NCI-H1694 treated with DMSO at 0.1 percent for 48 hours (cell line): ENCODE measurements around the gene ERC2.

Source experiments
- DNase-seq: peaks from one replicate; lab custom pipeline; 2025; lab: John Stamatoyannopoulos, UW

Gene ERC2

DNA sequence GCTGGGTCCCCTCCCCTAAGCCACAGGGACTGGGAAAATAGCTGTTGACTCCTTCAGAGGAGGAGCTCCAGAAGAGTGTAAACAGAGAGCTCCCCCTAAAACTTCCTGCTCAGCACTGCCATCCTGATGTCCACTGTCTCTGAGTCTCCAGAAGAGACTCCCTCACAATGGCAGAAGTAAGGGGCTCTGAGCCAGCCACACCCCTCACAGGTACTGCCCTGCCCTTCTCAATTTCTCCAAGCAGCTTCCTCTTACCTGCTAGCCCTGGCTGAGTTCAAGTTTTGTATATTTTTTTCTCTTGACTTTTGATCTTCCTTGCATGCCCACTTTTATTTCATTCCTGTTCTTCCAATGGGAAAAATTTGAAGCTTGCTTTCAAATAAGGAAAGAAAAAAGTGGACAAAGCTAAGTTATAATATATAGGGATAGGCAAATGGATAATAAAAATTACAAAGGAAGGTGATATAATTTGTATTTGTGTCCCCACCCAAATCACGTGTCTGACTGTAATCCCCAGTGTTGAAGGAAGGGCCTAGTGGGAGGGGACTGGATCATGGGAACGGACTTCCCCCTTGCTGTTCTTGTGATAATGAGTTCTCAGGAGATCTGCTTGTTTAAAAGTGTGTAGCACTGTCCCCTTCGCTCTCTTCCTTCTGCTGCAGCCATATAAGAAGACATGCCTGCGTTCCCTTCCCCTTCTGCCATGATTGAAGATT is 539.0 kb downstream of the ERC2 start:
- no peak for DNase-seq

DNA sequence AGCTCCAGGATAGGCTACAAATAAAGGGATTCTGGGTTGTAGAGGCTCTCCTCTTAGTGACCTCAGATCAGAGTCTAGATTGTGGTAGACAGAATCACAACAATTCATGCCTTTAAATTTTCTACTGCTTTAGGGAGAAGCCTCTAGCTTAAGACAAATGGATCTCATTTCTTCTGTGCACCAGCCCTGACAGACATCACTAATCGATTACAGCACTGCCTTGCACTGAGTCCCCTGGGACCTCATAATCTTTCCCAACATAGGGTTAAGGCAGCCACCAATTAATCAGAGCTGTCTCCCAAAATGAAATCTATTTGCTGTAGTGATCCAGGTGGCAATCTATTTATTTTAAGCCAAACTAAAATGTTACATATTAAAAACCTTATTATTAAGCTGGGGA is 544.6 kb downstream of the ERC2 start:
- DNase-seq = no peak

DNA sequence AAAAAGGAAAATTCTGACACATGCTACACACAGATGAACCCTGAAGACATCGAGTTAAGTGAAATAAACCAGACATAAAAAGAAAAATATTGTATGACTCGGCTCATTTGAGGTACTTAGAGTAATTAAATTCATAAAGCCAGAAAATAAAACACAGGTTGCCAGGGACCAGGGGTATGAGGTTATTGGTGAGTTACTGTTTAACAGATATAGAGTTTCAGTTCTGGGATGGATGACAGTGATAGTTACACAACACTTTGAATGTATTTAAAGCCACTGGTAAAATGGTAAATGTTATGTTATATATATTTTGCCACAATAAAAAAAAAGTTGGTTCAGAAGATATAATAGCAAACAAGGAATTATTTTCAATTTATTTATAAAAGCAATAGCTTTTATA is 545.1 kb downstream of the ERC2 start:
- no peak for DNase-seq

DNA sequence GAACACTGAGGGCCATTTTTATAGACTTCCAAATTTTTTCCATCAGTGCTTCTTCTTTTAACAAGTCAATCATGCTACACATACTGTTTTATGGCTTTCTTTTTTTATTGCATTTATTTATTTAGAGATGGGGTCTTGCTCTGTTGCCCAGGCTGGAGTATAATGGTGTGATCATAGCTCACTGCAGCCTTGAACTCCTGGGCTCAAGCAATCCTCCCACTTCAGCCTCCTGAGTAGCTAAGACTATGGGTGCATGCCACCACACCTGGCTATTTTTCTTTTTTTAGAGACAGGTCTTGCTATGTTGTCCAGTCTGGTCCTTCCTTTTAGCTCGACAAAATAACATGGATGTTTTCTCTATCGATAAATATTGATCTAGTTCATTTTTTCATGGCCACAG is 555.4 kb downstream of the ERC2 start:
- no peak for DNase-seq

DNA sequence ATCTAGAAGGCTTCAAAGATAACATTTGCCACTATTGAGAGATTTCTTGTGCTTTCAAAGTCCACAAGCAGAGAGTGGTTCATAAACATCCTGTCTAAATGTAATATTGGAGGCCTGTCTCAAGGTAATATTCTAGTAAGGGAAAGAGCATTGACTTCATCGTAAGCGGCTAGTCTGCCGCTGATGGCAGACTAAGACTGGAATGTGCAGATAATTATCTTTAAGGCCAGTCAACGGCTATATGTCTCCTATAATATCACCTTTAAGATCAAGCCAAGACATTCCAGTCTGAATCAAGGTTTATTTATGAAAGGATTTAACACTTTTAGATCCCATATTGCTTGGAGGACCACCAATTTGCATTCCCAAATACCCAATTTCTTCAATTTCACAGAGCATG is 557.0 kb downstream of the ERC2 start:
- DNase-seq = no peak

DNA sequence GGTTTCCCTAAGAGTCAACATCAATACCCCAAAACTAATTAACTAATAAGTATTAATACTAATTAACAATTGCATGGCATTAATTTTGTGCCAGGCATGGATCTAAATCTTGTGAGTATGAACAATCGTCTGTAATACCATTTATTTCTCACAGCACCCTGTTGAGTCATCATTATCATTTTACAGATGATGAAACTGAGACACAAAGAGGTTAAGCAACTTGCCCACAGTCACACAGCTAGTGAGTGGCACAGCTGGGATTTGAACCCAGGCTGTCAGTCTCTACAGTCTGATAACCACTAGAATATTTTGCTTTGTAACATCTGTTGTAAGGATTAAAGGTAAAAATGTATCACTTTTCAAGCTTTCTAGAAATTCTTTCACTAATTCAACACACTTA is 557.7 kb downstream of the ERC2 start:
- DNase-seq = no peak

DNA sequence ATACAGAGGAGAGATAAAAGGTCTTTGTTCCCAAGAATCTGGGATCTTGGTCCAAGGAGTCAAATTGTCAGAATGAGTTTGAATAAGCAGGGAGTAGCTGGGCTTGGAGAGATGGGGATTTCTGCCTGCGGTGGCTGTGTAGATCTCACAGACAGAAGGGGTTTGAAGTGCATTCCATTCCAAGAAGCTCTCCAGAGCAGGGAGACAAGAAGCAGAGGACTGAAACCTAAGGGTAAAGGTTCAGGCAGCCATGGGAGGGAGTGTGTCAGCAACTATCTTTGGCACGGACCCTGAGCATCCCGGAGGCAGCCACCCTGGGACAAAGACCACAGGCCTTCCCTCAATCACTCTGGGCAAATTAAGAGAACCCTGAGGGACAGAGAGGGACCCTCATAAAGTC is 558.9 kb downstream of the ERC2 start:
- DNase-seq = no peak

DNA sequence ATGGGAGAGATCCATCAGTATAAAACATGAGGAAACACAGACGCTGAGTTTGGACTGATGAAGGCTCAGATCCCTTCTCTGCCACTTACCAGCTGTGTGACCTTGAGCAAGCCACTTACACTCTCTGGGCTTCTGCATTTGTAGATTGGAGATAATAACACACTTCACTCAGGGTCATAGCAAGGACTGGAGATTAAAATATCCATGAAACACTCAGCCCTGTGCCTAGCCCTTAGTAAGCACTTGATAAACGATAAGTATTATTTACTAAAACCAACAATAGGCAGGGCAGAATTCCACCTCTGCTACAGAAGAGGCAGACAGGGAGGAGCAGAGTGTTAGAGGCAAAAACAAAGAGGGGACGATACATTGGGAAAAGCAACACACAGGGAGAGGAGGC is 560.7 kb downstream of the ERC2 start:
- no peak for DNase-seq

DNA sequence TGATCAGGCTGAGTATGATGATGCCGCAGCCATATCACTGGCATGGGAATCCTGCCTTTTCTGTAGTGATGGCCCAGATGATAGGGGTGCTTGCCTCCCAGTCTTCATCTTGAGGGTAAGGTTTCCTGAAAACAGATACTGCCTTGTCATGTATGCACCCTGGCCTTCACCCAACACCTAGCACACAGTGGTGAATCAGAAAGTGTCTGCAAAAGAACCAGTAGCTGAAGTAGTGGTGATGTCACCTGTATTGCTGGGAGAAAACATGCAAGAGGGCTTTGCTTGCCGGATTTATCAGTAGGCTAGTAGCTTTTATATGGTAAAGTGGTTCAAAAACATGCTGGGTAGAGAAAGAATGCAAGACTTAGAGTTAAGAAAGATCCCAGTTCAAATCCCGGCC is 561.4 kb downstream of the ERC2 start:
- DNase-seq = no peak

DNA sequence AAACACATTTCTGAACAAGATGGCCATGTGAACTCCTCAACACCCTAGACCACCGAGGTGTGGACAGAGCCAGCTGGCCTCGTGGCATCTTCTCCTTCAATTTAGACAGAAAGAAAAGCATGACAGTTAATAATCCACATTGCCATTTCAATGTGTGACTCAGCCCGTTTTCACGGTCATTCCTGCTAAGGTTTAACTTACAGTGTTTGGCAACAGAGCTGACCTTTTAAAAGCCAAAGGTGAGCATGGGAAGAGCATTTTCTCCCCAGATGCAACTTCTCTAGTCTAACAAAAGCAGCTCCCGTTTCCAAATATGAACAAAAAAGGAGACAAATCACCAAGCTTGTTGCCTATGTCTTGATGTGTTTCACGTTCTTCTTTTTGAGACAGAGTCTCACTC is 563.6 kb downstream of the ERC2 start:
- DNase-seq = no peak

DNA sequence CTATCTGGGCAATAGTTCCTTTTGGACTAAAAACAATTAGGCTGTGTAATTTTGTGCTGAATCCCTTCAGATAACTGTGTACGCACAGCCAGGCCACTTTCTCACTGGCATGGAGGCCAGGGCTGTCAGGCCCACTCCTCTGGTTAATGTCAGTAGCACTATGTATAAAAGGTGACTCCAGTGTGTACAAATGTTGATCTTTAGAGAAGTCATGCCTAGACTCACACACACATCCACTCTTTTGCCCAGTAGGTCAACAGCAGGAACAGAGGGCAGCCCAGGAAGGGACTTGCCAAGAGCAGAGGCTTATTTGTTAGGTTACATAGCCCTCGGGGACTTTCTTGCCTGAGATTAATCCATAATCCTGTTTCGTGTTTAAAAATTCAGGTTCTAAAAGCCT is 564.6 kb downstream of the ERC2 start:
- DNase-seq = no peak

DNA sequence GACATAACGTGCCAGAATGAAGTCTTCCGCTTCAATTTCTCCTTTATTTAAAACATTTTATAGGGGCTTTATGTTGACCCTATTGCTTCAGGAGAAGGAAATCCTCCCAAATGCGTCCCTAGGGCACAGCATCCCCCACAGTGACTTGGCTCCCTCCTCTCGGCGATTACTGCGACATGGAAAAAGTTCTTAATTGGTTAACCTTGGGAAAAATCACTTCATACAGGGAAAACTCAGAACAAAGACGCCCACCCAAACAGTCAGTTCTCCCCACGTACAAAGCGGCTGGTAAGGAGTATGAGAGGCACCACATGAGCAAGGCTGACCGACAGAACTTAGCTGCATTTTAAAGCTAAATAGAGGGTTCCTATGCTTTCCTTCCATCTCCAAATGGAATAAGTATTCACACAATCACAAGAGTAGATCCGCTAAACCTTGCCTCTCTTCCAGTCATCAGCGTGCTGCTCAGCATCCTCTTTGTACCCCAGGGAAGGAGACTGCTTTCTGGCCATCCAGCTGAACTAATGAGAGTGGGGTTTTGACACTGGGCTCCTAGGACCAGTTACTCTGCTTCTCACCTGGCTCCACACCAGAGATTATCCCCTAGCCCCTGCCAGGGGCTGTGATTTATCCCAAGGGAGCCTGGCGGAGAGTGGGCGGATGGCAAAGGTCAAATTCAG is 565.9 kb downstream of the ERC2 start:
- DNase-seq = no peak

DNA sequence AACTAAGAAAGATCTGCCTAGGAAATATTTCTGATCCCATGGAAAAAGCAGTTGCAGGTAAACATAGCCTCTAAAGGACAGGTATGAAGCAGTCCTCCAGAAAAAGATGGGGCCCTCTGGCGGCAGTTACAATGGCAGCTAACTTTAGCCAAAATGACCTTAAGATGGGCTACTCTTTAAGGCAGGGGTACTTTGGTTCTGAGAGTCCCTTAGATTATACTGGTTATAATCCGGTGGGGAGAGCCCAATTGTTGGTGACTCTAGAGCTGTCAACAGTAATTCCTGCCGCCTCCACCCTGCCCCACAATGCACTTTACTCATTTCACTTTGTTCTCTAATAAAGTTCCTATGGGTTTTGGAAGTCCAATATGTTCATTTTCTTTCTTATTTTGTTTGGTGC is 568.4 kb downstream of the ERC2 start:
- no peak for DNase-seq

DNA sequence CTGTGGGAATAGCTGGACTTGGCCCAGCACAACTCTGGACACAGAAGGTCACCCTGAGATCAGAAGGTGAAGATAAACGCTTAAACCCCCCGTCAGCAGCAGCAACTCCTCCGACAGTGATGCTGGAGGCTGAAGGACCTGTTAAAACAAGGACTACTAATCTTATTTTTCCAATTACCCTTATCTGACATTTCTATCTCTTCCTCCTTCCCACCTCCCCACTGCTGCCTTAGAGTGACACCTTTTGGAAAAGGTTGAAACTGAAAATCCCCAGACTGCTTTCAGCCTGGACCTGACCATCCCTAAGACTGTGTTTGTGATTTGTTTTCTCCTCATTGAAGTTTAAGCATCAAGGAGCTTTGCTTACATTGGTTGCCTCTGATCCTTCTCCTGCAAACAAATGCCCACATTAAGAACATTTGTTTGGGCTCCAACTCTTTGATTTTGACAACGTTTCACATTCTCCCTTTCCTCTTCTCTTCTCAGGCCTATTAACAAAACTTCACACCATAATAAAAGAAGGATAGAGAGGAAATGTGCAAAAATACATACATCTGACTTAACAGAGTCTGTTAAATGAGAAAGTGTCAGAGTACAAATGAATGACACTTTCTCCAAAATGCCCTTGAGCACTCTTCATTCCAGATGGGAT is 570.6 kb downstream of the ERC2 start:
- no peak for DNase-seq

DNA sequence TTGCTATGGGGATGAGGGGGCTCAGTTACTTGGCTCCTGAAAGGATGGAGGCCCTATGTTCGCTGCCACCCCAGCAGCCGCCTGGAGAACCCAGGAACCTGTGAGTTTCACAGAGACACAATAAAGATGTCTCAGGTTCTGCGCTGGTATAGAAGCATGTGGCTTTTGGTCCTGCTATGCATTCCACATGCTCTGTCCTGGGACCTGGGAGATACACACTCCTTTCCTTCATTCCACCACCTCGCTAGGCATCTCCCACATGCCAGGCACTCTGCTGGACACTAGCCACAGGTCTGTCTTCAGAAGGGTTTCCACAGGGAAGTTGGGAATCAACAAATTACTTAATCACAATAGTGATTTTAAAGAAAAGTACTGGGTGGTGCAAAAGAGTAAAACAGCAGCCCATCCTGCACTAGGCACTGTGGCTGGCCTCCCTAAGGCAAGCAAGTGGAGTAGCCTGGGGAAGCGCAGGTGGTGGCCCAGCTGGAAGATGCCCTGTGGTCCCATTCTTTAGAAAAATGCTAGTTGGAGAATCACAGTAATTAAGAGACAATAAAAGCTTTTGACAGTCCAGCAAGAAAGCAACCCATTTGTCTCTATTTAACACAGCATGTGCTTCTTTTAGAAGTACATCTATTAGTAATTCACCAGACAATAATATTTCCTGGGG is 572.2 kb downstream of the ERC2 start:
- DNase-seq = no peak

DNA sequence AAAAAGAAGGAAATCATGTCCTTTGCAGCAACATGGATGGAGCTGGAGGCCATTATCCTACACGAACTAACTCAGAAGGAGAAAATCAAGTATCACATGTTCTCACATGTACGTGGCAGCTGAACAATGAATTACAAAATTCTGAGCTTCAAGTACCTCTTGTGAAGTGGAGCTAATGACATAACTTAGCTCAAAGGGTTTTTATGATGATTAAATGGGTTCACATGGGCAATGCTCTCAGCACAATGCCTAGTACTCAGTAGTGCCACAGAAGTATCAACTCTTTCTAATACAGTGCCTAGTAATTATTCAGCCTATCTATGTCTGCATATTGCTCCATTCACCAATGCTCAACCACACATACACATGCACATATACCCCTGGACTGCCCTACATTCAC is 573.7 kb downstream of the ERC2 start:
- no peak for DNase-seq

DNA sequence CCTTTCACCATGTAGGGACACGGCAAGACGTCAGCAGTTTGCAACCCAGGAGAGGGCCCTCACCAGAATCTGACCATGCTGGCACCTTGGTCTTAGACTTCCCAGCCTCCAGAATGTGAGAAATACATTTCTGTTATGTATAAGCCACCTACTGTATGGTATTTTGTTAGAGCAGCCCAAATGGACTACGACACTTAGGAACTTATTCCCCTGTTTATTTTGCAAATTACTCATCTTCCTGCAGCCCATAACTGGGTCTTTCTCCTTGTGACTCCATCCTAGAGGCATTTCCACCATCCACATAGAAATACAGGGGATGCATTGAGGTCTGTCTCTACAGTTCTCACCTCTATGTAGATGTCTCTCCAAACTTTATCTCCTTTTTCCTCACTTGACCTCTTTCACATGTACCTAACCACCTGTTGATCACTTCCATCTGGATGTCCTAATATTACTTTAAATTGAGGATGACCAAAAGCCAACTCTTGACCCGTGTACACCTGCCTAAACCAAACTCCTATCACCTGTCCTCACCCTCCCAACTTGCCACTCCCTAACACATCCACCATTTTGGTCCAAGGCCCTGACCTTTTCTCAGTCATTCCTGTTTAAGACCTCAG is 575.1 kb downstream of the ERC2 start:
- DNase-seq = no peak

DNA sequence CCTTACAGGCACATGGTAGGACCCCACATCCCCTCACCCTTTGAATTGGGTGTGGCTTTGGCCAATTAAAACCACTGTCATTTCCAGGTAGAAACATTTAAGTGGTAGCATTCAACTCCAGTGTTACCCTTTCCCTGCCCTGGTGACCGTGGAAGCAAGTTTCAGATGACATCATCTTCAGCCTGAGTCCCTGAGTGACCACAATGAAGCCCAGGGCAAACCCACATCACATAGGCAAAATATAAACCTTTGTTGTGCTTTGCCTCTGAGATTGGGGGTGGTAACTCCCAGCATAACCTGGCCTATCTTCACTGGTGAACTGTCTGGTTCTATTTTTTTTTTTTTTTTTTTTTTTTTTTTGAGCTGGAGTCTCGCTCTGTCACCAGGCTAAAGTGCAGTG is 577.2 kb downstream of the ERC2 start:
- no peak for DNase-seq

DNA sequence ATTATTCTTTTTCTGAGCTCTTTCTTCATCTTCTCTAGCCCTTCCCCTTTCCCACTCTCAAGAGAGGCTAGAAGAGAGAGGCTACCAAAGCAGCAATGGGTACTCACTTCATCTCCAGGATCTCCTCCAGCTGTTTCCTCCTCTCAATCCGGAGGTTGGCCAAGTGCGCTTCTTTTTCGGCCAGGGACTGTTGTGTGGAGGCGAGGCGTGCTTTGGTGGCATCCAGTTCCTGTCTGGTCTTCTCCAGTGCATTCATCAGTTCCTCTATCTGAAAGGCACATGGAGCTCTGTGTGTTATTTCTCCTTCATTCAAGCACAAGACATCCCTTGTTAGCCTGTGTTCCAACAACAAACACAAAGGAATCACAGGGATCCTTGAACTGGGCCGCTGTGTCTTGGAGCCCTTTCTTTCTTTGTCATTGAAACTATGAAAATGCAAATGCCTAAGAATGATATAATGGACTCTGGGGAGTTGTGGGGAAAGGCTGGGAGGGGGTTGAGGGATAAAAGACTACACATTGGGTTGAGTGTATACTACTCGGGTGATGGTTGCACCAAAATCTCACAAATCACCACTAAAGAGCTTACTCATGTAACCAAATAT is 579.9 kb downstream of the ERC2 start:
- DNase-seq = no peak

DNA sequence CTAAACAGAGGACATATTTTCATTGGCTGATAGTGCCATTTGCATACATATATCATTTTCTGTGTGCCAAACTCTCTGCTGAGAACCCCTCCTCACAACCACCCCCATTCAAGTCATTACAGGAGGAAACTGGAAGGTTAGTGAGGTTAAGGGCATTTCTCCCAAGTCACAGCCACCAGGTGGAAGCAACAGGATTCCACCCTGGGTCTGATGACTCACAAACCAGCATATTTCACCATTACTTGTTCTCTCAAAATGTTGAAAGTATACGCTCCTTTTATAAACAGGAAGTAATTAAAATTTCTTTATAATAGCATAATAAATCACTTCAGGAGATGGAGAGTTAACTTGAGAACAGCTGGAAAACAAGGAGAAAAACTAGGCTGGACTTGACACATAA is 582.5 kb downstream of the ERC2 start:
- DNase-seq = no peak

DNA sequence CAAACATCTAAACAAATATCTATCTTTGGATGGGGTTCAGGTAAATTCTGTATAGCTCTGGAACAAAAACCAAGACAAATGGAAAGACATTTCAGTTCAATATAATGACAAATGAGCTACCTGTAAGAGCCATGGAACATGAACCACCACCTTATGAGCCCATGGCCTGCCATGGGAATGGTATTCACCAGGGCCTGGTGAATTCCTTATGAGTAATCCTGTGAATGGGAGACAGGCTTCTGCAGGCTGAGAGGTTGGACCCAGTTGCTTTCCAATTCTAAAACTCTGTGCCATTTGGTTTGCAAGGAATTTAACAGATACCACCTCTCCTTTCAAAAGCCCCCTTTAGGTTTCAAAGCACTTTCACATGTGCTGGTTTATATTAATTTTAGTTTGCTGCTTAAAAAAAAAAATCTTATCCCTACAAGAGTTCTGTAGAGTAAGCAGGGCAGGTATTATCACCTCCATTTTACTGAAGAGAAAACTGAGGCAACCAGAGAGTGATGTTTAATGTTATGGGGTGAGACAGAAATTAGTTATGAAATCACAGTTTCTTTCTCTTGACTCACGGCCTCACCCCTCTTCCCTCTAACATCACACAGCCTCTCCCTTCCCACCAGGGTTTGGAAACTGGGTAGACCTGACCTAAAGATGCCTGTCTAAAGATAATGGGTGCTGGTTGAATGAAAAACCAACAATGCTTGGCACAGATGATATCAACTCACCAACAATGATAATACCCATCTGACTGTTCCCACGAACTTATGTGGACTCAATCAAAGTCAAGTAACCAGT is 583.6 kb downstream of the ERC2 start:
- no peak for DNase-seq
